Cerebellar cortex (tissue), 1 donor: ENCODE results near the gene DSCAML1.
A peak's percentile ranks its signal among the peaks of the same experiment; 100 is the strongest.

Experiments used
- DNase-seq: peaks from one replicate; pipeline ENCODE4 v3.0.0-alpha.2; 2015; ENCODE audit warnings: low spot score

The DSCAML1 gene

DNA sequence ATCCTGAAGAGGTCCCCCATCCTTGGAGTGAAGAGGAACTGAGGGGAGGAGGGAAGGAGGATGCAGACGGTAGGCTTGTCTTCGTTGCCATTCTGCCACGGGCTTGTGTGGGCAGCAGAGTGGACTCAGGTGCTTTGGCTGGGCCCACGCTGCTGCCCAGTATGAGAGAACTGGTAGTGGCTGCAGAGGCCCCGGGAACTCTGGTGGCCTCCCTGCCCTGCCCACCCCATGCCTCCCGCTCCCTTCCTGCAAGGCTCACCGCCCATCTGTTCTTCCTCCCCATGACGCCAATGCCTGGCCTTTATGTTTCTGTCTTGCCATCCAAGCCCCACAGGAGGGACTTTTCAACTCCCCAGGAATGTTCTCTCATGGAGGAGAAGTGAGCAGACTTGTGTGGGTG is 157.4 kb downstream of the DSCAML1 start:
- no peak for DNase-seq

DNA sequence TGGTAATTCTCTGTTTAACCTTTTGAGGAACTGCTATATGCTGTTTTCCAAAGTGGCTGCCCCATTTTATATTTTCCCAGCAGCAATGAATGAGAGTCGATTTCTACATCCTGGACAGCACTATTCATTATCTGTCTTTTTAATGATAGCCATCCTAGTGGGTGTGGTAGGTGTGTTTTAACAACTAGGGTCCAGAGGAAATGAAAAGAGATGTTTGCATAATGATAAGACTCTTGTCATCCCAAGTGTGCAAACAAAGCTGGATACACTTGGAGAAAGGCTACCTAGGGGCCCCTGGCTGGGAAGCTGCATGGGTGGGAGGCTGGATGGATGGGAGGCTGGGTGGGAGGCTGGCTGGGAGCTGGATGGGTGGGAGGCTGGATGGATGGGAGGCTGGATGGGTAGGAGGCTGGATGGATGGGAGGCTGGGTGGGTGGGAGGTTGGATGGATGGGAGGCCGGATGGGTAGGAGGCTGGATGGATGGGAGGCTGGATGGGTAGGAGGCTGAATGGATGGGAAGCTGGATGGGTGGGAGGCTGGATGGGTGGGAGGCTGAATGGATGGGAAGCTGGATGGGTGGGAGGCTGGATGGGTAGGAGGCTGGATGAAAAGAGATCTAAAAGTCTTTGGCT is 158.0 kb downstream of the DSCAML1 start:
- no peak for DNase-seq

- DNase-seq: no peak
These were observed 162.0 kb downstream of the DSCAML1 start for GRCh38 chr11:117634756-117635603.

DNA sequence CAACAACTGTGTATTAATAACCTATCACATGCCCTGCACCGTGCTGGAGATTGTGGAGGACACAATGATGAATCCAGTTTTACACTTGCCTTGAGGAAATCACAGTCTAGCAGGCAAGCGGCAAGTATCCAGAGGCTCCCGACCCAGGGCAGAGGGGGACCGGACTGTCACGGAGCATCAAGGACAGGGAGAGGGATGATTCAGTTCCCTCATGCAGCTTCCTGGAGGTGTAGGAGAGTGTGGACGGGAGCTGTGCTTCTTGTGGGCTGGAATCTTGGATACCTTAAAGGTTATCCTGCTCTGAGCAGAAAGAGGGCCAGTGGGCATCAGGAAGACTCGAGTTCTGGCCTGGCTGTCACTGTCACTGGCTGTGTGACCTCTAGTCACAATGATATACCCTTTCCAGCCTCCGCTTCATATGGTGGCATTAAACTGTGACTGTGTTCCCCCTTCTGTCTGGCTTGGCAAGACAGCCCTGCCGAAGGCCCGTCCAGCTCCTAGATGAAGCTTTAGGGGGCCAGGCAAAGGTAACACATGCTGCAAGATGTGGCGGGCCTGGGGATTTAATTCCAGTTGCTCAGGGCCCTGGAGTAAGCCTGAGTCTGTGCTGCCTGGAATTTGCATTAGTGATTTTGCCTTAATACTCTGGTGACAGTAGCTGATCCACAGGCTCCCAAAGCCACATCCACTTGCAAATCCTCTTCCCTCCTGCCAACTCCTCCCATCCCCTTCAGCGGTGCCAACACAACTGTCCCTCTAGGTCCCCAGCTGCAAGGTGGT is 162.8 kb downstream of the DSCAML1 start:
- DNase-seq: no peak

DNA sequence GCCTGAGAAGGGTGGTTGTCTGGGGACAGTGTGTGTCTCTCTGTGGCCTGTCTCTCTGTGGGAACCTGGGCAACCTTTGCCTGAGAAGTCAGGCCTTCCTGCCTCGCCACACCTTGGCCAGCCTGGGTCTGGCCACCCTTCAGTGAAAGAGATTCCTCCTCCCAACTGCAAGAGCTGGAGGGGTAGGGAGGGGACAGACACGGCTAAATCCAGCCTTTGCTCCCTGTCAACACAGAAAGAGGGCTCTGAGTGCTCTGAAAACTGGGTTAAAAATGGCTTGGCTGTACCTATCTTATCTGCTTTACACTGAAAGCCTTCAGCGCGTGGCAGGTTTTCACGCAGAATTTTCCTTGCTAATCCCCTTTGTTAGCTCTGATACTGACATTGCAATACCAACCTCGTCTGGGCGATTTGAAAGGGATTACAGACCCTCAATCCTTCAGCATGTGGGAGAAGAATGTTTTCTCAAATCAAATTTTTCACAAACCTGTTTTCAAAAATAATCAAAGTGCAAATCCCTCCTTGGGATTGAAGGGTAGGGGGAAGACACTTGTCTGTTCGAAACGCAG is 163.7 kb downstream of the DSCAML1 start:
- DNase-seq: no peak

DNA sequence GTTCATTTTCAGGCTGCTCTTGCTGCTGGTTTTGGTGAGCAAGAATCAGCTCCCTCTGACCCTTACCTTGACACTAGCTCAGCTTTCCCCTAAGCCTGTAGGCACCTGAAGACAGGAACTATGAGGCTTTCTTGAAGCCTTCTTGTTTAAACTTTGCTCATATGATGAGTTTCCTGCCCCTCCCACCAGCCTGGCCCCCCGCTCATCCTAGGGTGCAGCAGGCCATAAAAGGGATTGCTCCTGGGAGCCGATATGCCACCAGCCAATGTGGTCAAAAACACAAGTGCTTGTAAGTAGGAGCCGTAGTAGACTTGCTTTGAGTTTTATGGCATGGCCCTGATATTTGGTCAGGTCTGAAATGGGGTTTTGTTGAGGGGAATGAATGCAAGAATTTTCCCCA is 164.7 kb downstream of the DSCAML1 start:
- DNase-seq: no peak

- DNase-seq: no peak
These were observed 165.5 kb downstream of the DSCAML1 start for GRCh38 chr11:117631336-117632140.

DNA sequence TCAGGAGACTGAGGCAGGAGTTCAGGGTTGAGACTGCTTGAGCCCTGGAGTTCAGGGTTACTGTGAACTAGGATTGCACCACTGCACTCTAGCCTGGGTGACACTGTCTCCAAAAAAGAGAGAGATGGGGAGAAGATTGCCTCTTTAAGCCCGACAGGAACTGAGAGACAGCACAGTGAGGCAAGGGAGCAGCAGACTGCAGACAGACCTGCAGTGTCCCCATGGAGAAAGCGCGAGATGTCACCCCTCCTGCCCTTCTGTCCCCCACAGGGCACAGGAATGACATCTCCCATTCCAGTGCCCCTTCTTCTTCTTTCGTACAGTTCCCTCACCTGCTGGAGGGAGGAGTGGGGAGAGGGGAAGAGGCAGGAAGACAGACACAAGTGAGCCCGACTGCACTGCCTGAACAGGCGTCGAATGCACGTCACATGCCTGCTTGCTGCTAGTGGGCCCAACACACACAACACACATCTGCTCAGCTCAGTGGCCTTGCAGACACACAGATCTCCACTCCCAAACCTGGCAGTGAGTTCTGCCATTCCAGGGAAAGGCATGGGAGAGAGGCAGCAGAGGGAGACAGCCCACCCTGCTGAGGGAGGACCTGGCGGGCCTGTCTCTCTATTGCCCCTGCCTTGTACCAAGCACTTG is 167.0 kb downstream of the DSCAML1 start:
- no peak for DNase-seq

GRCh38 chr11:117629146-117629545 is 167.9 kb downstream of the DSCAML1 start:
- no peak for DNase-seq

DNA sequence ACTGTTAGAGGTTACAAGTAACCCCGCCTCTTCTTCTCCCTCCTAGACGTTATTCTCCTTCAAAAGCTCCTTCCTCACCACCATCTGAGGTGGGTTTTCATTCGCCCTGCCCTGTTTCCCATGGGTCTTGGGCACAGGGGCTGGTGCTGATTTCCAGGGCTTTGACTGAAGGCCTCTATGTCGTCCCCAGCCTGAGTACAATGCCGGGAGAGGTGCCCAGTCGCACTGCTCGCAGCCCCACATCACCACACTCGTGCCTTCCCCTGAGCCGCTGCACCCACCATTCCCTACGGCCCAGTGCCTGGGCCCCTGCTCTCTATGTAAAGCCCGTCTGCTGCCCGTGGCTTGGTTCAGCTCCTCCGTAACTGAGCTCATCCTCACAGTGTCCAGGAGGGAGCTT is 169.8 kb downstream of the DSCAML1 start:
- no peak for DNase-seq

- DNase-seq: no peak
These were observed 170.4 kb downstream of the DSCAML1 start for GRCh38 chr11:117626576-117626975.

GRCh38 chr11:117625237-117625636 is 171.8 kb downstream of the DSCAML1 start:
- DNase-seq: no peak

- DNase-seq: no peak
These were observed 173.2 kb downstream of the DSCAML1 start for GRCh38 chr11:117623831-117624271.

DNA sequence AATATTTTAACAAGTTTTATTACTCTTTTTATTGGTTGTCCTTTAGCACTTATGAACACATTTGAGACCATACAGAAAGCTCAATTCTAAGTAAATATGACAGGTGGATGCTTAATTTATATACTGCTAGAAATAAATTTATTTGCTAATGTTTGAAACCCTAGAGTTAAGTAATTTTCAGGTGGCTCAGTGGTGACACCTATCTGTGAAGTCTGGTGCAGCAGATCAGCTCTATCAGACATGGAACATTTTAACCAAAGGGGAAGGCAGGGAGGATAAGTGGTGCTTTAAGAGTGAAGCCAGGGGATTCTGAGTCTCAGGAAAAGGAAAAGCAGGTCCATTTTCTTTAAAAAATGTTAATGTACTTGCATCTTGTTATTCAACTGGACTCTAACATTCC is 175.8 kb downstream of the DSCAML1 start:
- no peak for DNase-seq

DNA sequence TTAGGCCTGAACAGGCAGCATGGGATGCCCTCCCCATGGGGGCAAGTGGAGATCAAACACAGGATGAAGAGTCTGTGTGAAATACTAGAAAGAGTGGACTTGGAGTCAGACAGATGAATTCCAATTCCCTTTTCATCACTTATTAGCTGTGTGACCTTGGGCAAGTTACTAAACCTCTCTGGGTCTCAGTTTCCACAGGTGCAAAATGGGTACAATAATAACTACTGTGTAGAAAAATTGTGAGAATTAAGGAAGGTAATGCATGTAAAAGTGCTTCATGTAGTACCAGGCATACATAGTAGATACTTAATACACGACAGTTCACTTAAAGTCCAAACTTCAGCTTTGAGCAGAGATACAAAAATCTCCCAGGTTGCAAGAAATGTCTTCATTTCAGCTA is 176.4 kb downstream of the DSCAML1 start:
- no peak for DNase-seq

DNA sequence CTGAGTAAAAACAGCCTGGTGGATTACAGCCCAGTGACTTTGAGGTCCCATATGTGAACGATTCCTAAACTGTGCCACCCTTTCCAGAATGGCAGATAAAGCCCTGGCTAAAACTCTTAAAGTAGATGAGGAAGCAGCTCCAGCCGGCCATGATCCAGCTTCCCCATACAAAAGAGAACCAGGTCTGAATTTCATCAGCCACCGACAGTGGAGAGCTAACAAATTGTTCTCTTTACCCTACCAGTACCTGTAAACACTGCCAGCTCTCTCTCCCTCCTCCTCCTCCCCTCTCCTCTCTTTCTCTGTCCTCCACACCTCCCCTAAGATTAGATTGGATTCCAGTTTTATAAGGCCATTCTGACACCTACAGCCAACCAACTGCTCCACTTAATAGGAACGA is 176.9 kb downstream of the DSCAML1 start:
- peak; percentile 85 for DNase-seq

DNA sequence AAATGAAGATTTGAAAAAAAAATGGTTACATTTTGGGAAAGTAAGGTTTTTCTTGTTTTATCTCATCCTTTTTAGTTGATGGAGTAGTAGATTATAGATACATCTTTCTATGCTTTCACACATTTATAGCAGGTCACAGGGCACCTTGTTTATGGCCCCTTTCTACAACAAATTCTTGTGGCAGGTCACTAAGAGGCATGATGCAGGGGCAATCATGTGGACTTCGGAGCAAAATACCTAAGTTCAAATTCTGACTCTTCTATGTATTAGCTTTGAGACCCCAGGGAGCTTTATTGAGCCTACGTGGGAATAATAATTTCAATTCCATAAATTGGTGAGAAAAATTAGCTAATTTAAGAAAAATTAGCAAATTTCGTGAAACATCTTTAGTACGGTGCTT is 177.4 kb downstream of the DSCAML1 start:
- DNase-seq: peak; percentile 4

DNA sequence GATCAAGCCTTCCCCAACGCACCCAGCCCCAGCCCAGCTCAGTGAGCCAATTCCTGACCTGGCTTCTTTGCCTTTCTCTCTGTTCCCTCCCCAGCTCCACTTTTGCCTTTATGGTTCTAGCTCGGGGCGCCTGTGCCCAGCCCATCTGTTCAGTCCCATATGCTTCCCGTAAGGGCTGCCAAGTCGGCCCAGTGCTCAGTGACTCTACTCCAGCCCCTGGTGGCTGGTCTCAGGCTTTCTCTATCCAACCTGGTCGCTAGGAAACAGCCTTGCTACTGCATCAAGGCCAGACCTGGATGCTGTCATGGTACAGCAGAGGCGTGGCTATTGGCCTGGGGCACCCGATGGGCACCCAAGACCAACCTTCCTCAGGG is 178.0 kb downstream of the DSCAML1 start:
- peak; percentile 96 for DNase-seq

GRCh38 chr11:117618302-117618981 is 178.6 kb downstream of the DSCAML1 start:
- DNase-seq: no peak

DNA sequence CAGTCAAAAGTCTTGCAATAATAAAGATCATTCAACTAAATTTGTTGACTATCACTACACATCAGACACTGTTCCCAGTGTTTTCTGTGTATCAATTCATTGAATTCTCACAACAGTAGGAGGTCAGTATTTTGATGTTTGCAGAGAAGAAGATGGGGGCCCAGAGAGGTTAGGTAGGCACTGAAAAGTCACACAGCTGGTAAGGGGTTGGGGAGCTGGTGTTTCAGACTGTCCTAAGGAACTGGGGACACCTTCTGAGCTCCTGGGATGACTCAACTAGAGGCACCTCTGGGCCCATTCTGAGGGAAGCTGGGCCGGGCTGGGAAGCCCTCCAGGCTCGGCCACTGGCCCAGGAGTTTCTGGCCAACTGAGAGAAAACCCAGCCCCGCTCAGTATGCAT is 180.0 kb downstream of the DSCAML1 start:
- DNase-seq: no peak

DNA sequence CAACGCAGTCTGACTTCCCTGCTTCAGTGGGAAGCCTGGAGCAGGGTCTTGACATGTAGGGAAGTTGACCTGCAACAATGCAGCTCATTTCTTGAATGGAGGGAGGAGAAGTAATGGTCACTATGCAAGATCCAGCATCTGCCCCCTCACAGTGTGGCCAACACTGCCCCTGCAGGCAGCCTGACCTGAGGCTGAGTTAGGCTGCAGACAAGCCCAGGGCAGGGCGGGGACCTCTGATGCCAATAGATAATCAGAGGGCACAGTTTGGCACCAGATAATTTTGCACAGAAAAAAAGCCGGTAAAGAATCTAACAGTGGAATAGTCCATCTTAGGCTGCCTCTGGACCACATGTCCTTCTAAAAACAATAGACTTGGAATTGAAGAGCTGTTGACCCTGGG is 182.3 kb downstream of the DSCAML1 start:
- no peak for DNase-seq
